ENCODE measurements around the gene TBXA2R.

The TBXA2R gene

DNA sequence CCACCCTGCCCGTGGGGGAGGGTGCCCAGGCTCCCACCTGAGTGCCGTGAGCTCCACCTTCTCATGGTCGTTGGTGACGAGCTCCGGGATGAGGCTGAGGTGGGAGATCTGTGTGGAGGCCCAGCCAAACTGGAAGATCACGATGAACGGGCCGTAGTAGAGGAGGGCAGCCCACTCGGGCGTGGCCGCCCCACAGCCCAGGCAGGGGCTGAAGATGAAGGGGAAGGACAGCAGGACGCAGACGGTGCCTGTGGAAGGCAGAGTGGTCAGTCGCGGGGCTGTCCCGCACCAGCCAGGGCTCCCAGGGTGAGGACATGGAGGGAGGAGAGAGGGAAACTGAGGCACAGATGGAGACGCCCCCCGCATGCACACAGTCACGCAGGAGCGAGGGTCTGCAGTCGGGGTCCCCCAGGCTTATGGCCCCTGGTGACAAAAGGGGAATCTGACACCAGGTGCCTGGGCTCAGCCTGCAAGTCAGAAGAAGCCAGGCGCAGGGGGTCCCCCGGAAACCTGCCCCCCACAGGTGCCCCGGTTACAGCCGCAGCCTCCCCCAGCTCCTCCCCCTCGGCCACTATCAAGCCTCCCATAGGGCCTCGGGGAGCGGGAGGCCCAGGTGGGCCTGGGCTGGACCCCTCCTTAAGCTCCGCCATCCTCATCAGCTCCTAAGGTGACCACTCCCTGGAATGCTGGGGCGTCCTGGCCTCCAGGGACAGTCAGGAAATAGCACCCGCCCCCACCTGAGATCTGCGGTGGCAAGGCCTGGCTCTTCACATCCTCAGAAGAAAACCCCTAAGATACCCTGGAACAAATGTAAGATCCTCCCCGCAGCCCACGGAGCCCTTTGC, 55.5 kb downstream of the TBXA2R start:
- DNase-seq, result no peak

DNA sequence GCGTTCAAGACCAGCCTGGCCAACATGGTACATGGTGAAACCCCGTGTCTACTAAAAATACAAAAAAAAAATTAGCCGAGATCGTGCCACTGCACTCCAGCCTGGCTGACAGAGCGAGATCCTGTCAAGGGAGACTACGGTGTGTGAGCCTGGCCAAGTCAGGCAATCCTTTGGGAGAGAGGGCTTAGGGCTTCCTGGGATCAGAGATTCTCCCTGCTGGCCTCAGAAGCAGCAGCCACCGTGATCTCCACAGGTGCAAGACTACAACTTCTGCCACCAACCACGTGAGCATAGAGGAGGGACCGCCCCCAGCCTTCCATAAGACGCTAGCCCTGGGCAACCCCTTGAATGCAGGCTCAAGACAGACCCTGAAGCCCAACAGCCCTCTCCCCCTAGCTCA, 56.9 kb downstream of the TBXA2R start:
- DNase-seq, result no peak

GRCh38 chr19:3548606-3549005, 58.1 kb downstream of the TBXA2R start:
- no peak for DNase-seq

DNA sequence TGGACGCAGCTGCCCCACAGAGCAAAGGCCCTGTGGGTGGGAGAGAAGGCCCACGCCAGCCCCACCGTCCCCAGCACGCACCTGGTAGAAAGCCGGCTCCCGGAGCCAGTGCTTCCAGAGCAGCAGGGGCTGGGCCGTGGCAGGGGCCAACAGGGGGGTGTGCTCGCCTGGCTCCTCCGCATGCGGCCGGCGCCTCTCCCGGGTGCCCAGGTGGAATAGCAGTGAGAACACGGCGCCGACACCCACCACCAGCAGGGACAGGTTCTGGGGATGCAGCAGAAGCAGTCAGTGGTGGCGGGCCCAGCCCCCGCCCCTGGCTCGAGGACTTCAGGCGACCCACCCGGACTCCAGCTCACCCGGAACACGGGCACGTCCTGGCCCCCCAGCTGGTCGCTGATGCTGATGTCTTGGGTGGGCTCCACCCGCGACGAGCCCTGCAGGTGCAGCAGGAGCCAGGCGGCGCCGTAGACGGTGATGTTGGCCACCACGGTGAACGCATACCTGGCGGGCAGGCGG, 58.9 kb downstream of the TBXA2R start:
- no peak for DNase-seq

GRCh38 chr19:3547301-3547731, 59.4 kb downstream of the TBXA2R start:
- no peak for DNase-seq

DNA sequence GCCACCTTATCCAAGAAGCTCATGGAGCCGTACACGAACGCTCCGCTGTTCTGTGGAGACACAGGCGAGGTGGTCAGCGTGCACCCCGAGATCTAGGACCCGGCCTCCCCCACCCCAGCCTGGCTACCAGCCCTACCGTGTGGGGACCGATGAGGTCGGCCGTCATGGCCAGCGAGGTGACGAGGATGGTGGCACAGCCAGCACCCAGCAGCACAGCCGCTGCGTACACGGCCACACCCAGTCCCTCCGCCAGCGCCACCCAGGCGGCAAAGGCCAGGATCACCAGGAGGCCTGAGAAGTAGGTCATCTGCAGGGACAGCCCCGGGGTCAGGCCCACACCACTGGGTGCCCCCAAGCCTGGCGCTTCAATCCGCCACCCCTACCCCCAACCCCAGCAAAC, 60.6 kb downstream of the TBXA2R start:
- DNase-seq, result no peak

DNA sequence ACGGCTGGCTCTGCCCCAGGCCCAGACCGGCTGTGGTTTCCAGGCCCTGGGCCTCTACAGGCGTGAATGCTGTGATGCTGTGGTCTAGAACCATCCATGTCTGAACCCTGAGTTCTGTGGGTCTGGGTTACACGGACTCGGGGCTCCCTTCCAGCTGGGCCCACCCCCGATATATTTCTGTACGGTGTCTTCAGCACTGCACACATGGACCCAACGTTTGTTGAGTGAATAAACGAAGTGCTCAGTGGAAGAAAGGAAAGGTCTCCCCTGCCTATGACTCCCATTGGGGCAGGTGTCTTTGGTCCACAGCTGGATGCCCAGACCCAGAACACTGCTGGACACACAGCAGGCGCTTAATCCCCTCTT, 61.0 kb downstream of the TBXA2R start:
- DNase-seq, result no peak

DNA sequence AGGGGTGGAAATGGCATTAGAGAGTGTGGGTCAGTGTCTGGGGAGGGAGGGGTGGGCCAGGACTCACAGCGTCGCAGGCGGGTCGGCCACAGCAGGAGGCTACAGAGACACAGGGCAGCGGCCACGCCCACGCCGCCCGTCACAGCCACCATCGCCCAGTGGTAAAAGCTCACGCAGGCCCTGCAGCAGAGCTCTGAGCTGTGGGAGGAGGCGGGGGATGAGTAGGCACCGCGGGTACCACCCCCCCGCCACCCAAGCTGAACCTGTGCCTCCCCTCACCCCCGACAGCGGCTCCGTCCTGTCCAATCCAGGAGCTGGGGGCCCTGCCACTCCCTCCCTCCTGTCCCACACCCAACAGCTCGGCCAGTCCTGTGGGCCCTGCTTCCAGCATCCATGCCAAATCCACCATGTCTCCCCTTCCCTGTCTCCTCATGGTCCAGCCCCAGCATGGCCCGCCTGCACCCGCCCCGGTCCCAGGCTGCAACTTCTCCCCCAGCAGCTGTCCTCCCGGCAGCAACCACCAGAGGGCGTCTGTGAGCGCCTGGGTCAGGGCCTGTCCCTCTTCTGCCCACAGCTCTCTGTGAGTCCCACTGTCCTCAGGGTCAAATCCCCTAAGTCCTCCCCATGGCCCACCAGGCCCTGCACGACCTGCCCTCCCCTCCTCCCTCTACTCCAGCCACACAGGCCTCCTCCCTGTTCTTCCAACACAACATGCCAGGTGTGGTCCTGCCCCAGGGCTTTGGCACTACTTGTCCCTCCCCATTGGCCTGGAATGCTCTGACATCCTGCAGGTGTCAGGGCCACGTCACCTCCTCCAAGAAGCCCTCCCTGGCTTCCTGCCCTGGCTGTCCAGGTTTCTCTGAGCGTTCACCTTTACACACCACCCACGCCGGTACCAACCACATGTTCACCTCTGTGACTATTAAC, 61.7 kb downstream of the TBXA2R start:
- DNase-seq, result peak; percentile 52

All from NCI-H82 (cell line).